Stimulated activated CD8-positive, alpha-beta memory T cell treated with anti-CD3 and anti-CD28 coated beads, Interleukin-4, amount 100 ng/mL, for 4 hours (primary cell): ENCODE results near the gene ANO4.
"Not testable (repeated sequence)": the region's sequence is repeated elsewhere in the genome, so short reads cannot be mapped to it uniquely, and the experiment has no call there.

Experiments used
- DNase-seq, 2 donors: peaks; one replicate each; pipeline ENCODE4 v3.0.0-alpha.2; 2020; ENCODE audit warnings: low read depth in 2 of 2, low spot score in 1 of 2

ANO4 gene

DNA sequence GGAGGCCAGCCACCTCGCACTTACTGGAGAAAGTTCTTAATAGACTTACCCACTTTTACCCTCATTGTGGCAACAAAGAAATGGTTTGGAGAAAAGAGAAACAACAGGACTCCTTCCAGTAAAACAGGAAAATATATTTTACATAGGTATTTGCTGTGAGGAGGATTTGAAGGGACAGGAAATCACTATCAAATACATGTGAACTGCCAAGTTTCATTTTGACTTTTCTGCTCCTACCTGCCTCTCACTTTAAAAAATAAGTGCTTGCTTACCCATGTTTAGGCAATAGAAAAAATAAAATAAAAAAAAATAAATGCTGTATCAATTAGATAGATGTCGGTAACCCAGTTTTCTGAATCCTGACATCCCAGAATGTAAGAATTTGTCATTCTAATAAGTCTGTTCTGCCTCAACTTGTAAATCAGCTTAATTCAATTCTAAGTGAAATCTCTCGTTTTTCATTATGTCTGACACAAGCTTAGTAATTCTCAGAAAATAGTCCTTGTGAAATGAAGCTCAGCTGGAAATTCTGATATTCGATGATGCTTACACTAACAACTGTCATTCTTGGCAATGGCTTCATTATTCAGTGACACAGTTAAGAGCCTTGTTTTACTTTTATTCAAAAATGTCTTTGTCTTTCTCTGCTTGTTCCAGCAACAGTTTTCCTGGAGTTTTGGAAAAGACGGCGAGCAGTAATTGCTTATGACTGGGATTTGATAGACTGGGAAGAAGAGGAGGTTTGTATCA is 284.1 kb downstream of the ANO4 start:
- DNase-seq = no peak

DNA sequence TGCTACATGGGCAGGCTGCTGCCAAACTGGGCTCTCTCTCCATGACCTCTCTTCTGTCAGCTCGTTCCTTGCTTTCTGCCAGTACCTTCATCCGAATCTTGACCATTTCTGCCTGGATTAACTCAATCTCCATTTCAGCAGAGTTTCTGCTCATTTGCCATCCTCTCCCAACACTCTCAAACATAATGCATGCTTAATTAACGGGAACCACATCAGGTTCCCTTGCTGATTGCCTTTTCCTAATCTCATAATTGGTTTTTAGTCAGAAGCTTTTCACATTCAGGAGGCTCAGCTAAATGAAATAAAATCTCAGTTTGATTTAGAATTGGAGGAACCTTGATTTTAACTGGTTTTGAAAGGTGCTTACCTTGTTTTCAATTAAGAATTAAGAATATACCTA is 288.1 kb downstream of the ANO4 start:
- no peak for DNase-seq

DNA sequence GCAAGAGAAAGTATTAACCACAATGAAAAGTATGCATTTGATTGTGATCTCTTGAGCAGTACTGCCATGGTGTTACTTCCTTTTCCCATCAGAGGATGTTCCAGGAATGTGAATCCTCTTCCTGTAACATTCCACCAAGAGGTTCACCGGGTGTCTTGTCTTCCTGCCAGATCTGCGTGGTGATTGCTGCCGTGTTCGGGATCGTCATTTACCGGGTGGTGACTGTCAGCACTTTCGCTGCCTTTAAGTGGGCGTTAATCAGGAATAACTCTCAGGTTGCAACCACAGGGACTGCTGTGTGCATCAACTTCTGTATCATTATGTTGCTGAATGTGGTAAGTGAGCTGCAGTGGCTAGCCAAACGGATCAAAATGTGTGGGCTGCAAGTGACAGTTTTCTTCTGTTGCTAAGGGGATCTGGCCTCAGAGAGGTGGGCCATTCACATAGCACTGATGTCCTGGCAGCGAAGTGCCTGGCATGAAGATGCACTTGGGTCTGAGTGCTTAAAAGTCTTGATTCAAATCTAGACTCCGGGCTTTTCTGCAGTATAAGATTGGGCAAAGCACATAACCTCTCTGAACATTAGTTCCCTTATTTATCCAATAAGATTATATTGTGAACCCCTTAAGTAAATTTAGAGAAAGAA is 292.0 kb downstream of the ANO4 start:
- DNase-seq = no peak

DNA sequence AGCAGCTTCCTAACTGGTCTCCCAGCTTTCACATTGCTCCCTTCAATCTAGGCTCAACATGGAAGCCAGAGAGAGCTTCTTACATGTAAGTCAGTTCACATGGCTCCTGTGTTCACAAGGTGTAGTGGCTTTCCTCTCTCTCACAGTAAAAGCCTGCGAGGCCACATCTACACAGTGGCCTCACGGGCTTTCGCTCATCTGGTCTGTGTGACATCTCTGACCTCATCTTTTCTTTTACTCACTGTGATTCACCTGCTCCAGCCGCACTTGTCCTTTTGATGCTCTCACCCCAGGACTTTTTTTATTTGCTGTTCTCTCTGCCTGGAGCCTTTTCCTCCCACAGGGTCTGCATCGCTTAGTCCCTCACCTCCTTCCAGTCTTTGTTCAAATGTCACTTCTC is 293.3 kb downstream of the ANO4 start:
- DNase-seq = no peak

DNA sequence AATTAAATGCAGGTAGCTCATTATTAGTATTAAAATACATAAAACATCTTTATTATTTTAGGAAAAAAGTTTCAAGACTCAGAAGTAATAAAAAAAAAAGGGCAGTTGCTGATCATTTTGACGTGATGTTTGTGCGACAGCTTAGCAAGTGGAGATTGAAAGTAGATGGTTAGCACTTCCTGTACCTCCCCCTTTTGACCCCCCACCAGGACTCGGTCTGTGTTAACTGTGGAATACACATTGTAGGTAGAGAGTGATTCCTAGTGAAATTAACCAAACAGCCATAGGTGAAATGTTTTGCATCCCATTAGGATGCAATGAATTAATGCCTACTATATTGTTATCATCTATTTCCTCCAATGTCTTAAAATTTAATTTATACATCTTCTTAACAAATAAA is 294.7 kb downstream of the ANO4 start:
- DNase-seq = no peak

DNA sequence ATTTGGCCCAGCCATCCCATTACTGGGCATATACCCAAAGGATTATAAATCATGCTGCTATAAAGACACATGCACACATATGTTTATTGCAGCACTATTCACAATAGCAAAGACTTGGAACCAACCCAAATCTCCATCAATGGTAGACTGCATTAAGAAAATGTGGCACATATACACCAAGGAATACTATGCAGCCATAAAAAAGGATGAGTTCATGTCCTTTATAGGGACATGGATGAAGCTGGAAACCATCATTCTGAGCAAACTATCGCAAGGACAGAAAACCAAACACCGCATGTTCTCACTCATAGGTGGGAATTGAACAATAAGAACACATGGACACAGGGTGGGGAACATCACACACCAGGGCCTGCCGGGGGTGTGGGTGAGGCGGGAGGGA is 295.6 kb downstream of the ANO4 start:
- not testable (repeated sequence) for DNase-seq

DNA sequence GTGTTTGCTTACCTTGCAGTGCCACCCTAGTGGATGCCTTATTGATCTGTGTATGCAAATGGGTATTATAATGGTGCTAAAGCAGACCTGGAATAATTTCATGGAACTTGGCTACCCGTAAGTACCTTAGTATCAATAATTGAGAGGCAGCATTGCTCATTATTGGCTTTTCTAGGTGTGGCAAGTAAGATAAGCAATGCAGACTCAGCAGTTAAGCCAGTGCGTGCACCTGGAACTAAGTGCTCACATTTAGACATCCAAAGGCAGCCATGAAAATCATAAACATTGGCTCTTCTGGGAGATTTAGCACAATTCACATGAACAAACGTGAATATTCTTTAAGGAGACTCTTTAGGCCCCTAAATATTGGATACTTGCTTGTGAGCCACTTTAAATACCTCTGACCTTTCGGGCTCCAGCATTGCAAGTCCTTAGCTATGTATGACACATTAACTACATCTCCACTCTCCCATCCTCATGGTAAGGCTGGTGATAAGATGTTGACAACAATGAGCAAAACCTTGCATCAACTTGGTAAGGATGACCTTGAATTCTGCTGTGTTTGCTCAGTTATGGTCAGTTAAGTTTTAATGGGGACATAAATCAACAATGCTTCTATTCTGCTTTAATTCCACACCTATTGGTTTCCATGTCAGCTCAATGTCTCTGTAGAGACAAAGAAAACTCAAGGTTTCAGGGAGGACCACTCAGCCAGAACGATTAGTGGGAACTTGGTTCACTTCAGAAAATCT is 303.4 kb downstream of the ANO4 start:
- no peak for DNase-seq

DNA sequence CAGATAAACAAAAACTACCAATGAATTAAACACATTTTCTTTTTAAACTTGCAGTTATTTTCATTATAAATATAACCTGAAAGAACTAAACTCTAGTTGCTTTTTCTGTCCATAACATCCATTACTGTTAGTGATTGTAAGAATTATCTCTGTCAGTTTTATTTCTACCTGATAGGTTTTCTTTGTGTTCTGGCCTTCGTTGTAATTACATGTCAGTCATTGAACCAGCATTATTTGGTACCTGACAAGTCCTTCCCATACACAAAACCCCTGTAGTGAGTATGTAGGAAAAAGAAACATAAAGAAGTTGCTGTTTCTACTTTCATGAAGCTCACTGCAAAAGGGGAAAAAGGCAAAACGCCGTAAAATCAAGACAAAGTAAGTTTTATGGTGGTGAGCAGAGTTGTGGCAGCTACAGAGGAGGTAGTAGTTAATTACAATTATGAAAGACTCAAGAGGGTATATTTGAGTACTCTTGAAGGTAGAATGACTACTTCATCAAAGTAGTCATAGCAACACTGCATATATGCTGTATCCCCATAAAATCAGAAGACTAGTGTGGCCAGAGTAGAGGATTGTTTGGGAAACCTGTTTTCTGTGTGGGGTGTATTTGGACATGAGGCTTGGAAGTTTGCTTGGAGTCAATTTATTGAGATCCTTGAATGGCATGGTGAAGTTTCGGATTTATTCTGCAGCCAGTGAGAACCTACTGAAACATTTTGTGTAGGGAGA is 312.6 kb downstream of the ANO4 start:
- DNase-seq = no peak

DNA sequence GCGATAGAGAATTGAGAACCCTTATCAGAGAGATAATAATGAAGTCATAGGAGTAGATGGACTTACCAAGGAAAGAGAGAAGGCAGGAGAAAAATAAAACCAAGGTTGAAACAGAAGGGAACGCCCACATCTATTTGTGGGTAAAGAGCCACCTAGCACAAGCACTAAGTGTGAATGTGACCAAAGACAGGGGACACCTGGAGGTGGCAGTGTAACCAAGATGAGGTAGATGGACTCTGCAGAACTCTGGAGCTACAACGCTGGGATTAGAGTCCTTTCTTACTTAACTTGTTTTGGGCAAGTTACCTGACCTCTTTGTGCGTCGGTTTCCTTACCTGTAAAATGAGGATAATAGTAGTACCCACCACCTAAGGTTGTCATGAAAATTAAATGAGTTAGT is 313.6 kb downstream of the ANO4 start:
- no peak for DNase-seq

DNA sequence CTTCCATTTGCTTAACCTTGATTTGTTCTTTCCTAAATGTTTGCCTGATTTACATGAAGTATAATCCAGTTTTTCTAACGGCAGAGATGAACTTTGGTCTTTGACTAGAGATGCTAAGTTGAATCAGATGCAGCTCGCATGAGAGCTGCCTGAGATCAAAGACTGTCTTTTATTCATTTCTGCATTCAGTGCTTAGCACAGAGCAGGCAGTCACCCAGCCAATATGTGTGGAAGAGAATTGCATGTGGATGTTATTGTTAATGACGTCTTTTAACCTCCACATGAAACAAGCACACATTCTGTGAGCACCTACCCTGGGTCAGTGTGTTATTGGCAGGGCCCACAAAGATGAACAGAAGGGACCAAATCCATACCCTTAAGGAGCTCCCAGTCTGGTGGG is 316.3 kb downstream of the ANO4 start:
- no peak for DNase-seq

DNA sequence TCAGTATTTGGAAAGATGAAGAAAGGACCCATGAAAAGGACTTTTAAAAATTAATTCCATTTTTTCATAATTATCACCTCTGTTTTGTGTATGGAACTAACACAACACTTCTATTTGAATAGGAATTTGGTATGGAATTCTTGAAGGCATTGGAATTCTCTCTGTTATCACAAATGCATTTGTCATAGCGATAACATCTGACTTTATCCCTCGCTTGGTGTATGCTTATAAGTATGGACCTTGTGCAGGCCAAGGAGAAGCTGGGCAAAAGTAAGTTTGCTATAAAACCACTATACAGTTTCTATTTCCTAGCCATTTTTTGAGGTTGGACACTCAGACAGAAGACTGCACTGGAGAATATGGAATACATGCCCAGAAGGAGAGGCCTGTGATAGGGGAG is 316.9 kb downstream of the ANO4 start:
- no peak for DNase-seq

DNA sequence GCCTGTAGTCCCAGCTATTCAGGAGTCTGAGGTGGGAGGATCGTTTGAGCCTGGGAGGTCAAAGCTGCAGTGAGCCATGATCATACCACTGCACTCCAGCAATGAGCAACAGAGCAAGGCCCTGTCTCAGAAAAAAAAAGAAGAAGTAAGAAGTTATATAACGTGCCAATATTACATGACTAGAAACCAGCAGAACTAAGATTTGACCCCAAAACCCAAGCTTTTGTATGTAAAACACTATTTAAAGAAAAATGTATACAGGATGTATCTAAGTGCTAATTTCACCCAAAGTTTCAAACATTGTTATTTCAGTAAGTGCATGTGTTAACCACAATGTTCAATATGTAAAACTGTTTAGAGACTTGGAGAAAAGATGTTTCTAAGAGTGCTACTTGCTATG is 320.8 kb downstream of the ANO4 start:
- no peak for DNase-seq

DNA sequence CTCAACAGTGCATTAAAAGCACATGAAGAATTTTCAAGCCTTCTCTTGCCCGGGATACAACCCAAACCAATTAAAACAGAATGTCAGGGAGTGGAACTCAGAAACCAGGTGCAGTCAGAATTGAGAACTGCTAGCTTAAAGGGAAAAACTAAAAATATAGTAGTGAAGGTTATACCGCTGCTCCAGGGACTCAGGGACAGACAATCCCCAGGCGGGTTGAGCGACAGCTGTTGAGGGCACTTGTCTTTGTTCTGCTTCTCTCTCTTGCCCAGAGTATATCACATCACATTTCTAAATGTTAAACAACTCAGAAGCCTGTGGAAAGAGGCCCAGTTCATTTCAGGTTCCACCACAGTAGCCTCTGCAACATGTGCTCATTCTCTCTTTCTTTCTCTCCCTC is 322.3 kb downstream of the ANO4 start:
- DNase-seq = no peak

DNA sequence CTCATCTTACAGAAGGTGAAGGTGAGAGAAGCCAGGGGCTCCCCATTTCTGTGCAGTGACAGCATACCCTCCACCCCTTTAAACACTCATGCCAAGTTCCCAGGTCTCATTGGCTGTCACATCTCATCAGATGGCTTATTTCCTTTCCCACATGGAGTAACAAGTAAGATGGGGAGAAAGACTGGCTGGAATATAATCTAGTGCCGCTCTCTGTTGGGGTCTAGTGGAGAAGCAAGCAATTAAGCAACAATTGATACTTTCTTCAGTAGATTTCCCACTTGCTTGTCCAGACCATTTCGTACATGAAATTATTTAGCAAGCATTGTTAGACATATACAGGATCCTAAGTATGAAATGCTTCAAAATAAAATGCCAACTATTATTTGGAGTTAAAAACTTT is 323.3 kb downstream of the ANO4 start:
- DNase-seq = no peak

DNA sequence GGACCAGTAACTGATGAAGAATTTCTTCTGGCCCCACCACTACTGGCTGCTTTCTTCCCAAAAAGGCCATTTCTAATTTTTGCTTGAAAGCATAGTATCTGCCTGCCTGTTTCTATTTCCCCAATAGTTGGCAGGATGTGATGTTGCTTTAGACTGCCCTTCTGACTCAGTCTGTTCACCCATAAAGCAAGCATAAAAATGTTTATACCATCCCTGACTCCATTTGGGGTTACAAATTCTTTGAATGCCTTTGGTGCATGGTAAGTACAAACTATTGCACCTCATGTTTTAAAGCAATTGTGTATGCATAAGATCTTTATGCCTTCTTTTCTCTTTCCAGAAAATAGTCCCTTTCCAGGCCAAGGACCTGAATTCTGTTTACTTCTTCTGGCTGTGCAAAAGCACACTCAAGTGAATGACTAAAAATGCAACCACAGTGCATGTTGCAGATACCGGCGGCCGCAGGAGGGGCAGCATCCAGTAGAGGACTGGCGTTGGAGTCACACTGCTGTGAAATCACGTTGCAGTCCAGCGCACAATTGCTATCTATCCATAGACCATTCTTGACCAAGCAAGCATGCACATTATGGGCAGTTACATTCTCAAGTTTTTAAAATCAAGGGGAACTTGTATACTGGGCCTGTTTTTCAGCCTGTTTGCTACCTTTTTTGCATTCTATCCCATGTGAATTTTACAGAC is 333.1 kb downstream of the ANO4 start:
- DNase-seq = no peak

DNA sequence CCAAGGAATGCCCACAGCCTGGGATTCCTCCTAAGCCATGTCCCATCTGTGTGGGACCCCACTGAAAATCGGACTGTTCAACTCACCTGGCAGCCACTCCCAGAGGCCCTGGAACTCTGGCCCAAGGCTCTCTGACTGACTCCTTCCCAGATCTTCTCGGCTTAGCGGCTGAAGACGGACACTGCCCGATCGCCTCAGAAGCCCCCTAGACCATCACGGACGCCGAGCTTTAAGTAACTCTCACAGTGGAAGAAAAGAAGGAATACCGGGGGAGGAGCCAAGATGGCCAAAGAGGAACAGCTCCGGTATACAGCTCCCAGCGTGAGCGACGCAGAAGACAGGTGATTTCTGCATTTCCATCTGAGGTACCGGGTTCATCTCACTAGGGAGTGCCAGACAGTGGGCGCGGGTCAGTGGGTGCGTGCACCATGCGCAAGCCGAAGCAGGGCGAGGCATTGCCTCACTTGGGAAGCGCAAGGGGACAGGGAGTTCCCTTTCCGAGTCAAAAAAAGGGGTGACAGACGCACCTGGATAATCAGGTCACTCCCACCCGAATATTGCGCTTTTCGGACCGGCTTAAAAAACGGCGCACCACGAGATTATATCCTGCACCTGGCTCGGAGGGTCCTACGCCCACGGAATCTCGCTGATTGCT is 351.3 kb downstream of the ANO4 start:
- DNase-seq = not testable (repeated sequence)

DNA sequence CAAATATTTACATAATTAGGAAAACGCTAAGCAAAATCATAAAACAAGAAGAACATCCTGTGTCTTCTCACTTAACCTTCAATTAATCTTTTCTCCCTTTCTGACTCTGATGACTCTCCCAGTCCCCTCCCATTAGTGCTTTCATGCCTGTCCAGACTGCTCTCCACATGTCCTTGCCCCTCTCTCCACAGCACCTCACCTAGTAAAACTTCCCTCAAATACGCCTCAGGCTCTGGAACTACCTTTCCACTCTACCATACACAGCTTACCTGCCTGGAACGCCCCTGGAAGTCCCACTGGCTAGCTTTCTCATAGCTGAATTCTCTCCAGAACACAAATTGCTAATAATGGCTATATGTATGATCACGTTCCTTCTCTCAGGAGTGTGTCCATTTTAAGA is 370.7 kb downstream of the ANO4 start:
- DNase-seq = no peak

DNA sequence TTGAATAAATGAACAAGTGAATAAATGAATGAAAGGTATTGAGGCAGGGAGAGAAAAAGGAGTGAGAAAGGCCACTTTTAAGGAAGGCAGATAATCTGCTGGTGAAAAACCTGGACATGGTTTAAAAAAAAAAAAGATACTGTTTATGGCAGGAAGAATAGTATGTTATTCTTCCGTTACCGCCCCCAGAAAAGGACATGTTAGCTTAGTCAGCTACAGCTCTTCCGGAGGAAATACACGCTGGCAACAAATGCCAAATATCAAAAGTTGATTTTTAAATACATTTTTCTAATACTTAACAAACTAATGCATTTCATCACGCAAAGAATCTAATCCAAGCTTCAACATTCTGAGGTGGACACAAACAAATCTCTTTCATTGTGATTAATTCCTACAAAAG is 372.3 kb downstream of the ANO4 start:
- DNase-seq = no peak

DNA sequence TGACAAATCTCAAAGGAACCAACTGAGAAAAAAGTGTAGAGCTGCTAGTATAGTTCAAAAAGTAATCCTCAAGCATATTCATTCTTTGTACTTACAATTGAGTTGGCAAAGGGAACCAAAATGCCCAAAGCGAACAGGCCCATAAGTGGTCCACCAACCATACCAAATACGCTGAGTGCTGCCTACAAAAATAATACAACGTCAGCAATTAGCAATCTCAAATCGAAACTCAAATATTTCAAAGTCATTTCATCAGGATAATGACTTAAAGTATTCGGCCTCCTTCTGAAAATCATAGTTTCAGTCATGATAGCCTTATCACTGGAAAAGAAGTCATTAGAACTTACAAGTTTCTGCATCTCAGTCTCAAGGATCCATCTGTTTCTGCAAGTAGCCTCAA is 373.4 kb downstream of the ANO4 start:
- no peak for DNase-seq

DNA sequence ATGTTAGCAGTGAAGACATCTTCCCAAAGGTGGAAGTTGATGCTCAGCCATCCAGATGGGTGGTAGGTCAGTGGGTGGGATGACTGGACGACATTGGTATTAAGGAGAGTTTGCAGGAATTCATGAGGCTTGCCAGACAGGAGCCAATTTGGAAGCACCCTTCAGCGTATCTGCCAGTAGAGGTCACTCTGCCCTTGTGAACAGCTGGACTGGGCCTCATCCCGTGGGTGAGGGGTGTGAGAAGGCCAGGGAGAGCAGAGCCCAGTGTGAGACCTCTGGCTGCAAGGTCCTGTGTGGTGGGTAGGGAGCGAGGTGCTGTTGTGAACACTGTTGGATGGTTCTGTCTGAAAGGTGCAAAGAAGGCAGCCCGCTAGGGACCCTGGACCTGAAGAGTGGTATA is 377.7 kb downstream of the ANO4 start:
- no peak for DNase-seq
